A673 (cell line): Measurements from ENCODE around the gene CUEDC2.

ENCODE experiments used
- CTCF ChIP-seq: fragments of 300-800, 200-600 bp; sonication (generic); conservative IDR thresholded peaks from 2 replicates; pipeline ENCODE4 v1.5.1; 2017; ENCODE audit warnings: low read depth, mild to moderate bottlenecking, antibody characterized with exemption, low read length, moderate library complexity, mixed read lengths
- EZH2 ChIP-seq: fragments of 200-600 bp; sonication (generic); IDR thresholded peaks from 2 replicates; pipeline ENCODE4 v1.6.1; 2017; ENCODE audit warnings: borderline replicate concordance, low read depth, mild to moderate bottlenecking, mixed read lengths, antibody characterized with exemption, low read length; ENCODE audit not compliant: poor library complexity, severe bottlenecking

DNA sequence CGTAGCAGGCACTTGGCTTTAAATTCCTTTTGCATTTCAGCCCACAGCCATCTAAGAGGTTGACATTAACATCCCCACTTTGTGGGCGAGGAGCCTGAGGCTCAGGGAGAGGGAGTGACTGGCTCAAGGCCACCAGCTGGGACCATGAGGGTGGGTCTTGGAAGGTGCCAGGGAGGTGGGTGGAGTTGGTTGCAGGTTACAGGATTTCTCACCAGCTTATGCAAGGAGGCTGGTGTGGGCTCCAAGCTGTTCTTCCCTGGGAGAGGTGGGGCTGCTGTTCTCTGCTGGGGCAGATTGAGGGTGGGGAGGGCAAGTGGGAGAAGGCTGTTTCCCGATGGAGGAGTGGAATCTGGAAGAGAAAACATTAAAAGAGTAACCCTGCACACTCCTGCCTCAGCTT is 33.1 kb upstream of the CUEDC2 start:
- TF ChIP-seq CTCF (no peak), EZH2 (no peak)
